Keratinocyte (primary cell): ENCODE results near the gene MSI2. TPM values are rescaled to one million over a fixed set of nuclear protein-coding genes. Genes with fewer than 3 reads are reported as not detected.

Source experiments
- DNase-seq: peaks from one replicate; pipeline ENCODE4 v3.0.0-alpha.2; 2011; ENCODE audit warnings: low read depth, missing footprints, low spot score
- FAIRE-seq: peaks from 2 replicates; lab custom pipeline; 2011; peaks lifted over from hg19 to GRCh38; lab: Jason Lieb, UNC
- H2AFZ ChIP-seq: 2 replicates; pipeline ENCODE4 v1.6.0; 2012; ENCODE audit warnings: low read length, control low read depth, inconsistent platforms; ENCODE audit not compliant: control insufficient read depth
- H3K27ac ChIP-seq: 2 replicates; pipeline ENCODE4 v1.5.1; 2011; ENCODE audit warnings: low read length; ENCODE audit not compliant: control insufficient read depth, insufficient read depth
- H3K27me3 ChIP-seq: 3 replicates; pipeline ENCODE4 v1.6.0; 2011; ENCODE audit warnings: low read length; ENCODE audit not compliant: control insufficient read depth, insufficient read depth; ENCODE audit errors: extremely low read depth
- H3K36me3 ChIP-seq, 2 experiments: 2 replicates in 1 of 2; 3 replicates in 1 of 2; pipeline ENCODE4 v1.5.1; 2011; ENCODE audit warnings: low read length in 2 of 2, mild to moderate bottlenecking in 1 of 2; ENCODE audit not compliant: control insufficient read depth in 2 of 2, insufficient read depth in 2 of 2; ENCODE audit errors: extremely low read depth in 1 of 2
- H3K4me1 ChIP-seq: 3 replicates; pipeline ENCODE4 v1.5.1; 2011; ENCODE audit warnings: low read length; ENCODE audit not compliant: control insufficient read depth, insufficient read depth; ENCODE audit errors: extremely low read depth
- H3K4me2 ChIP-seq: 3 replicates; pipeline ENCODE4 v1.6.0; 2011; ENCODE audit warnings: low read depth, low read length; ENCODE audit not compliant: control insufficient read depth, insufficient read depth; ENCODE audit errors: extremely low read depth
- H3K4me3 ChIP-seq, 3 experiments: fragments of 200-600 bp in 1 of 3; sonication (generic) in 1 of 3; 2 replicates in 2 of 3; 3 replicates in 1 of 3; pipeline ENCODE4 v1.5.1; 2011 to 2016; ENCODE audit warnings: low read length in 3 of 3, mild to moderate bottlenecking in 3 of 3, control low read depth in 2 of 3, inconsistent platforms in 1 of 3, low read depth in 1 of 3, mixed read lengths in 1 of 3, mixed run types in 1 of 3, moderate library complexity in 1 of 3; ENCODE audit not compliant: control insufficient read depth in 2 of 3, insufficient read depth in 2 of 3; ENCODE audit errors: extremely low read depth in 1 of 3
- H3K79me2 ChIP-seq: 2 replicates; pipeline ENCODE4 v1.6.0; 2012; ENCODE audit warnings: low read length; ENCODE audit not compliant: control insufficient read depth, insufficient read depth
- H3K9ac ChIP-seq: 3 replicates; pipeline ENCODE4 v1.6.0; 2011; ENCODE audit warnings: low read length; ENCODE audit not compliant: control insufficient read depth, insufficient read depth; ENCODE audit errors: extremely low read depth
- H3K9me1 ChIP-seq: 3 replicates; pipeline ENCODE4 v1.6.0; 2011; ENCODE audit warnings: low read length; ENCODE audit not compliant: control insufficient read depth, insufficient read depth; ENCODE audit errors: extremely low read depth
- H3K9me3 ChIP-seq: 2 replicates; pipeline ENCODE4 v1.5.1; 2012; ENCODE audit warnings: low read depth, low read length; ENCODE audit not compliant: control insufficient read depth
- H4K20me1 ChIP-seq: 3 replicates; pipeline ENCODE4 v1.6.0; 2011; ENCODE audit warnings: low read length; ENCODE audit not compliant: control insufficient read depth, insufficient read depth; ENCODE audit errors: extremely low read depth
- CTCF ChIP-seq, 3 experiments: IDR thresholded peaks in 1 of 3; conservative IDR thresholded peaks in 1 of 3; optimal IDR thresholded peaks in 1 of 3; 2 replicates in 2 of 3; 3 replicates in 1 of 3; pipeline versions ENCODE3 to v1.5.1; 2011; ENCODE audit warnings: low read length in 3 of 3, mild to moderate bottlenecking in 3 of 3, moderate library complexity in 2 of 3, control low read depth in 1 of 3, inconsistent platforms in 1 of 3; ENCODE audit not compliant: insufficient read depth in 2 of 3; ENCODE audit errors: extremely low read depth in 1 of 3
- EZH2 ChIP-seq: IDR thresholded peaks from one replicate; pipeline ENCODE4 v1.6.1; 2012; ENCODE audit warnings: inconsistent platforms, mild to moderate bottlenecking, low read length, moderate library complexity
- dilution Hi-C: fragments of 300-500 bp; cut with MboI; formaldehyde crosslinking; loops from one replicate; pipeline ENCODE4 v1.7.0; 2020; ENCODE audit warnings: low sequenced_read_pairs; ENCODE audit not compliant: extremely low pct_ligation_motif_present
- polyA plus RNA-seq, 5 experiments: library from polyadenylated mRNA; depleted of rRNA in 3 of 5; stranded (reverse) in 3 of 5; stranded (forward) in 1 of 5; unstranded in 1 of 5; fragments of >200 nt; gene quantifications; 1 replicate in 1 of 5; 2 replicates in 3 of 5; 3 replicates in 1 of 5; pipeline versions ENCODE4 v1.2.1 to v1.2.3, GENCODE V29; 2011 to 2012; ENCODE audit warnings: missing spikeins in 2 of 5, low read depth in 1 of 5, low replicate concordance in 1 of 5

Gene MSI2
- polyA plus RNA-seq, 1 donor (not counting 4 experiments of a cell fraction or from before 2014, with no cell fraction given): 22.3 TPM

GRCh38 chr17:57279432-57279831, 23.1 kb downstream of the MSI2 start:
- FAIRE-seq (no peak), DNase-seq (no peak)
- Histone ChIP-seq H3K9me3 (no peaks in the 10 kb centered on the region), H4K20me1 (no peaks in the 10 kb centered on the region), H3K79me2 (no peaks in the 10 kb centered on the region), H3K27ac (no peak overlapping the region), H3K4me3 (no peak overlapping the region), H3K27me3 (no peaks in the 10 kb centered on the region), H2AFZ (no peak overlapping the region), H3K9ac (no peak overlapping the region), H3K9me1 (no peaks in the 10 kb centered on the region), H3K36me3 (peaks cover 0 to 7% of the 10 kb centered on the region in 2 experiments), H3K4me1 (no peaks in the 10 kb centered on the region), H3K4me2 (no peak overlapping the region)
- dilution Hi-C loops: no loop called here
- TF ChIP-seq CTCF (optimal IDR thresholded peaks at IDR 0.05 in 1 of 3, IDR thresholded peaks at IDR 0.05 in 1 of 3, conservative IDR thresholded peaks at IDR 0.05 in 1 of 3; ENCODE audit: extremely low read depth in 1 of 3, insufficient read depth in 2 of 3, low read length in 3 of 3): no peak
- TF ChIP-seq EZH2: no peak

DNA sequence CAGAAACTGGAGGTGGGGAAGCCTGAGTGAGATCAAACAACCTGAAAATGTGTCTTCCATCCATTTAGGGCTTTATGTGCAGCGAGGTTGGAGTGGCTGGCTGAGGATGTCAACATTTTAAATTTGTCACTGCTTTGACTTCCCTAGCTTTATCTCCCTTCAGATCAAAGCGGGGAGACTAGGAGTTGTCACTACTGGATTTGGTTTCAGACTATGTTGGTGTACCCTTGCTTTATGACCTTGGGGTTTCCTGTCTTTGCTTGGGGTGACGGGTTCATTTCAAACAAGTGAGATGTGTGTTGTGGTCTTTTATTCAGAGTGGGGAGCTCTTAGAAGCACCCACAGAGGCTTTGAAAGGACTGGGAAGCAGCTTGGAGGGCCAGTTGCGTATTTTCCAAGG, 25.6 kb downstream of the MSI2 start:
- no peak for FAIRE-seq
- Histone ChIP-seq H3K79me2 (no peaks in the 10 kb centered on the region), H3K9me1 (no peaks in the 10 kb centered on the region), H2AFZ (no peak overlapping the region), H3K4me3 (no peak overlapping the region), H3K36me3 (peaks cover 0 to 8% of the 10 kb centered on the region in 2 experiments), H3K27me3 (no peaks in the 10 kb centered on the region), H3K4me1 (no peaks in the 10 kb centered on the region), H3K9me3 (no peaks in the 10 kb centered on the region), H4K20me1 (no peaks in the 10 kb centered on the region), H3K4me2 (no peak overlapping the region), H3K9ac (no peak overlapping the region), H3K27ac (no peak overlapping the region)
- DNase-seq: no peak
- dilution Hi-C loops: no loop called here
- TF ChIP-seq CTCF (optimal IDR thresholded peaks at IDR 0.05 in 1 of 3, IDR thresholded peaks at IDR 0.05 in 1 of 3, conservative IDR thresholded peaks at IDR 0.05 in 1 of 3; ENCODE audit: extremely low read depth in 1 of 3, insufficient read depth in 2 of 3, low read length in 3 of 3) (no peak), EZH2 (no peak)
